Left lobe of liver (tissue), 1 donor: Measurements from ENCODE around the gene RERG. TPM values are rescaled to one million over a fixed set of nuclear protein-coding genes. Genes with fewer than 3 reads are reported as not detected.

Source experiments
- total RNA-seq: library from RNA; stranded (reverse); gene quantifications from one replicate; pipeline ENCODE4 v1.2.1, GENCODE V29; 2021
- donor health status: DM: no; HTN: yes; CAD: no.

Gene RERG
- total RNA-seq, 1 donor from 2014 or later = 1.5 TPM

Other genes starting within 250 kb of the RERG start
- not detected for gene PDE6H, start 248.4 kb downstream of the RERG start, total RNA-seq
- gene PTPRO, start 101.1 kb upstream of the RERG start, total RNA-seq = 0.58 TPM